ENCODE measurements around the gene MLH3.

Gene MLH3

GRCh38 chr14:75042035-75042434 lies 9.2 kb downstream of the MLH3 start:
- H3K4me3 ChIP-seq (replicated peaks; ENCODE audit: low read depth, low read length): no peak overlapping the region
- no peak for TF ChIP-seq CTCF (IDR thresholded peaks at IDR 0.05; ENCODE audit: low read depth, low read length, missing control alignments)
- no peak for DNase-seq (ENCODE audit: extremely low read depth, low read depth)

- no peak for TF ChIP-seq CTCF (IDR thresholded peaks at IDR 0.05; ENCODE audit: low read depth, low read length, missing control alignments)
- no peak for DNase-seq (ENCODE audit: extremely low read depth, low read depth)
- no peak overlapping the region for H3K4me3 ChIP-seq (replicated peaks; ENCODE audit: low read depth, low read length)
Observed at GRCh38 chr14:75041613-75042012, 9.7 kb downstream of the MLH3 start.

GRCh38 chr14:75040959-75041358 lies 10.3 kb downstream of the MLH3 start:
- TF ChIP-seq CTCF (IDR thresholded peaks at IDR 0.05; ENCODE audit: low read depth, low read length, missing control alignments): no peak
- no peak overlapping the region for H3K4me3 ChIP-seq (replicated peaks; ENCODE audit: low read depth, low read length)
- no peak for DNase-seq (ENCODE audit: extremely low read depth, low read depth)

- H3K4me3 ChIP-seq (replicated peaks; ENCODE audit: low read depth, low read length): no peak overlapping the region
- TF ChIP-seq CTCF (IDR thresholded peaks at IDR 0.05; ENCODE audit: low read depth, low read length, missing control alignments): no peak
- no peak for DNase-seq (ENCODE audit: extremely low read depth, low read depth)
Observed at GRCh38 chr14:75040507-75040906, 10.8 kb downstream of the MLH3 start.

GRCh38 chr14:75032939-75033338 lies 18.3 kb downstream of the MLH3 start:
- no peak overlapping the region for H3K4me3 ChIP-seq (replicated peaks; ENCODE audit: low read depth, low read length)
- no peak for DNase-seq (ENCODE audit: extremely low read depth, low read depth)
- no peak for TF ChIP-seq CTCF (IDR thresholded peaks at IDR 0.05; ENCODE audit: low read depth, low read length, missing control alignments)

- DNase-seq (ENCODE audit: extremely low read depth, low read depth): no peak
- H3K4me3 ChIP-seq (replicated peaks; ENCODE audit: low read depth, low read length): no peak overlapping the region
- TF ChIP-seq CTCF (IDR thresholded peaks at IDR 0.05; ENCODE audit: low read depth, low read length, missing control alignments): no peak
Observed at GRCh38 chr14:75030147-75030546, 21.1 kb downstream of the MLH3 start.

GRCh38 chr14:75025876-75026275 lies 25.4 kb downstream of the MLH3 start:
- no peak overlapping the region for H3K4me3 ChIP-seq (replicated peaks; ENCODE audit: low read depth, low read length)
- DNase-seq (ENCODE audit: extremely low read depth, low read depth): no peak
- no peak for TF ChIP-seq CTCF (IDR thresholded peaks at IDR 0.05; ENCODE audit: low read depth, low read length, missing control alignments)
